8988T (cell line): ENCODE results near the gene NPAS2.
A peak's percentile ranks its signal among the peaks of the same experiment; 100 is the strongest.

Experiments used
- DNase-seq: peaks from one replicate; pipeline ENCODE4 v3.0.0; 2011

Gene NPAS2

GRCh38 chr2:100796499-100797100, 23.3 kb upstream of the NPAS2 start:
- DNase-seq = no peak

GRCh38 chr2:100799686-100800085, 20.3 kb upstream of the NPAS2 start:
- DNase-seq = no peak

- DNase-seq = no peak
Measured at GRCh38 chr2:100800915-100801314, 19.0 kb upstream of the NPAS2 start.

GRCh38 chr2:100801402-100801801, 18.5 kb upstream of the NPAS2 start:
- no peak for DNase-seq

- no peak for DNase-seq
Measured at GRCh38 chr2:100802066-100802465, 17.9 kb upstream of the NPAS2 start.

GRCh38 chr2:100803334-100803733, 16.6 kb upstream of the NPAS2 start:
- DNase-seq = no peak

GRCh38 chr2:100806550-100806949, 13.4 kb upstream of the NPAS2 start:
- DNase-seq = no peak

GRCh38 chr2:100807707-100808106, 12.2 kb upstream of the NPAS2 start:
- DNase-seq = no peak

GRCh38 chr2:100808582-100808981, 11.4 kb upstream of the NPAS2 start:
- DNase-seq = no peak

GRCh38 chr2:100809506-100809905, 10.4 kb upstream of the NPAS2 start:
- DNase-seq = no peak

GRCh38 chr2:100810603-100811145, 9.3 kb upstream of the NPAS2 start:
- DNase-seq = no peak

GRCh38 chr2:100812116-100812515, 7.8 kb upstream of the NPAS2 start:
- DNase-seq = no peak

- no peak for DNase-seq
Measured at GRCh38 chr2:100812573-100812972, 7.4 kb upstream of the NPAS2 start.

GRCh38 chr2:100813527-100813926, 6.4 kb upstream of the NPAS2 start:
- no peak for DNase-seq

GRCh38 chr2:100814043-100814442, 5.9 kb upstream of the NPAS2 start:
- DNase-seq = no peak

GRCh38 chr2:100814453-100814852, 5.5 kb upstream of the NPAS2 start:
- DNase-seq = no peak

GRCh38 chr2:100817388-100817985, 2.5 kb upstream of the NPAS2 start:
- DNase-seq = no peak

GRCh38 chr2:100818003-100818605, 1.8 kb upstream of the NPAS2 start:
- DNase-seq = no peak

GRCh38 chr2:100818606-100819369, 1.2 kb upstream of the NPAS2 start:
- peak; percentile 81 for DNase-seq

- DNase-seq = no peak
Measured at GRCh38 chr2:100820273-100820522, 259 bp downstream of the NPAS2 start.

GRCh38 chr2:100820523-100821254, 750 bp downstream of the NPAS2 start:
- DNase-seq = no peak

- DNase-seq = peak; percentile 34
Measured at GRCh38 chr2:100821255-100821910, 1.4 kb downstream of the NPAS2 start.

GRCh38 chr2:100821911-100822265, 1.9 kb downstream of the NPAS2 start:
- DNase-seq = no peak
